HG02642 (cell line): ENCODE data around the gene NPHP1.
"Not testable (repeated sequence)": the region's sequence is repeated elsewhere in the genome, so short reads cannot be mapped to it uniquely, and the experiment has no call there.

Source experiments
- ATAC-seq: cut with Tn5 transposase; IDR thresholded peaks from one replicate; pipeline ENCODE4 v1.9.1; 2021; ENCODE audit warnings: mild to moderate bottlenecking; ENCODE audit not compliant: unreplicated experiment, poor library complexity

Gene NPHP1

DNA sequence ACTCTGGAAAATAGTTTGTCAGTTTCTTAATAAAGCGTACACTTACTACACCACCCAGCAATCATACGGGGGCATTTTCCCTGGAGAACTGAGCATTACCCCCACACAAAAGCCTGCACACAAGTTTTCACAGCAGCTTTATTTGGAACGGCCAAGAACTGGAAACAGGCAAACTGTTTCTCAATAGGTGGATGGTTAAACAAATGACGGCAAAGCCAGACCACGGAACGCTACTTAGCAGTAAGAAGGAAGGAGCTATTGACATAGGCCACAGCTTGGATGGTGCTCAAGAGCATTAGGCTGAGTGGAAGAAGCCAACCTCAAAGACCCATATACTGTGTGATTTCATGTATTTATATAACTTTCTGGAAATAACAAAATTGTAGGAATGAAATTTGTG lies 98.2 kb downstream of the NPHP1 start:
- no peak for ATAC-seq

DNA sequence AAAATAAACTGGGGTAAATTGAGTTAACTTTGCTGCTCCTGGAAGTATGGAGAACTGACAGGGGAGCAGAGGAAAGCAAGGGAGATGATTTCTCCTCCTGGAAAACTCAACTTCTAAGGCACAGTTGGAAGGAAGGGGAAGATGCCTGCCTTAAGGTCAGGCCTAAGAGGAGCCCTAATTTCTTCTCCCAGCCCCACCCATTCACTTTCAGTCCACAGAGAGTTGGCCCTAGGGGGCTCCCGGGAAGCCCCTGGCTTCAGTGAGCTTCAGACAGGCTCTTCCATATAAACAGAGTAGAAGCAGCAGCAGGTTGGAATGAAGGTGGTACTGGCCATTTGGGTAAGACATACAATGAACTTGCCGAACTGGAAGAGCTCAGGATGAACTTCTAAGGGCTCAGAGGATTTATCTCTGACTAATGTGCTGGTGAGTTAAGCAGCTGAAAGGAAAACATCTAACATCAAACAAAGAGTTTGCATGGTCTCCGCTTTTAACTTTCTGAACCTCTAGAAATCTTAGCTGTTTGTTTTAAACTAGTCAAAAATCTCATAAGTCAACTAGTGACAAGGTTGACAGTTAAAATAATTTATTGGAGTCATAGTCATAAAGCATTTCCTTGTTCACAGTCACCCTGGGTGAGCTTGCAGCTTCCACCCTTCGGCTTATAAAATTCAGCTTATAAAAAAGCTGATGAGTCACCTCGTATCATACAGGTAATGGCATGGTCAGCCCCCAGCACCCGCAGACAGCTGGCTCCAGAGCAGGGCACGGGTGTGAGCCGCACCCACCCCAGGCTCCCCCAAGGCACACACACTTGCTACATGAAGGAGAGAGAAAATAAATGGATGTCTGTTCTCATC lies 99.0 kb downstream of the NPHP1 start:
- ATAC-seq = no peak

DNA sequence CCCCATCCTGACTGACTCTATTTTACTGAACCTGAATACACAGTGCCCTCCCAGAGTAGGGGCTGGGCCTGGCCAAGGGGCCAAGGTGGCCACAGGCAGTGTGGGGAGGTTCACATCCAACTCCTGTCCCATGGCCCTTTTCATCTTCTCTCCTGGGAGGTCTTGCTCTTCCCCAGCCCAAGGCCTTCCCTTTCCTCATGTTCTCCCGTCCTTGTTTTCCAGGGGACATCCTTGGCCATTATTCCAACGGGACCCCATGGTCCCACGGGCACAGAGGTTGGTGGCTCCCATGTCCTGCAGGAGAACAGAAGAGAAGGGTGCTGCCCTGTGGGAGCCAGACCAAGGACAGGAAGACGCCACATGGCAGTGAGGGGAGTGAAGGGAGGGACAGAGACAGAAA lies 99.6 kb downstream of the NPHP1 start:
- no peak for ATAC-seq

DNA sequence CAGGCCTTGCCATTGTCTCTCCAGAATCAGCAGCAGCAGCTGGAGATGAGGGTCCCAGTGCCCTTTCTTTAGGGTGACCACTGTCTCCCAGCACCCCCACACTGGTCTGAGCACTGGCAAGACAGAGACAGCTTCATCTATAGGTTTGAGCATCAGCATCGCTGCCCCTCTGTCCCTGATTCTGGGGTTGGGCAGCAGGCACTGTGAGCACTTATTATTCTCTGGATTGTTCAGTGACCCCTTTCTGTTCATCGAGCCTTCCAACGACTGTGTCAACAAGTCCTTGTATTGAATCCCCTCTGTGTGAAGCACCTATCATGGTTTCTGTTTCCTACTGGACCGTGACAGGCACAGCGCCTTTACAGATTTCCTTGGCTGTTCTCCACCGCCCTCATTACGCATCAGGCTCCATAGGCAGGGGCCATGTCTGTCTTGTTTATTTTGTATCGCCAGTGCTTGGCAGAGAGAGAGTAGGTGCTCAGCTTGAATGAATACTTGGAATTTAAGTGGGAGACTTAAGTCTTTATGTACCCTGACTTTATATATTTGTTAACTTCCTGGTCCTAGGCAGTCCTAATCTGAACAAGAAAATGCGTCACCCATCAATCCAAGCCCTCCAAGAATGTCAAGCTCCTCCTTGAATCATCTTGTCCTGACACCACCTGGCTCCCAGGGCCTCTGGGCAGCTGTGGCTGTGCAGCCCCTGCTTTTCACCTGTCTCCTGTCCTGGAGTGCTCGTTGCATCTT lies 100.6 kb downstream of the NPHP1 start:
- no peak for ATAC-seq

DNA sequence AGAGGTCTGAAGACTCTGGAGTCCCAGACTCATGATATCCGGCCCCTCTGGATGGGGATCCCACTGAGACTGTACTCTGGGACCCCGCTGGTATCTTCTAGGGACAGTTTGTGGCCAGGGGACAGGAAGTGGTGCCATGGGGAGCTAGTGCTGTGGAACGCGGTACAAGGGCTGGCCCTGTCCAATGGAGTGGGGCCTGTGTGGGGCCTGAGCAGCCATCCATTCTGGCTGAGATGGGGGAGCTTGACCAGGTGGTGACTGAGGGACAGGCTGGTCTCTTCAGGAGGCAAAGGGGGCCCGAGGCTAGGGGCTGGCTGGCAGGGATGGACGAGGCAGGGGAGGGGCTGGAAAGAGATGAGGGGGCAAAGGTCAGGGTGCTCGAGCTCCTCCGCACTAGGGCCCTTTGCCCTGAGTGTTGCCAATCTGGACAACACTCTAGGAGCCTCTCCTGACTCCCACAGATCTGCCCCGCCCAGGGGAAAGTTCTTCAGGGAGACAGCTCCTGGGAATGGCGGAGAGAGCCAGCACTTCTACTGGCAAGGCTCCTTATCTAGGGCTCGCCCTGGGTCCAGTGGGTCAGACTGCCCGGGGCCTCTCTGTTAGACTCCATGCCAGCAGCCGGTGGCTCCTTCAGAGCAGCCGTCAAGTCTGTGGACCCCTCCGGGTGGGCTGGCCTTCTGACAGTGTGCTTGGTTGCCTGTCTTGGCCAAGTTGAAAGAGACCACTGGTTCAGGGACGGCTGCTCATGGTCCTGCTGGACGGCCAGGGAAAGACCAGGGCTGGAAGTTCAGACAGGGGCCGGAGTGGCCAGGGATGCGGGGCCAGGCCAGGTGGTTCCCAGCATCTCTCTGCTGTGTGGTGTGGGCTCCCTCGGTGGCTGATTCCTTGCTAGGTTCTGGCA lies 101.5 kb downstream of the NPHP1 start:
- ATAC-seq = no peak

DNA sequence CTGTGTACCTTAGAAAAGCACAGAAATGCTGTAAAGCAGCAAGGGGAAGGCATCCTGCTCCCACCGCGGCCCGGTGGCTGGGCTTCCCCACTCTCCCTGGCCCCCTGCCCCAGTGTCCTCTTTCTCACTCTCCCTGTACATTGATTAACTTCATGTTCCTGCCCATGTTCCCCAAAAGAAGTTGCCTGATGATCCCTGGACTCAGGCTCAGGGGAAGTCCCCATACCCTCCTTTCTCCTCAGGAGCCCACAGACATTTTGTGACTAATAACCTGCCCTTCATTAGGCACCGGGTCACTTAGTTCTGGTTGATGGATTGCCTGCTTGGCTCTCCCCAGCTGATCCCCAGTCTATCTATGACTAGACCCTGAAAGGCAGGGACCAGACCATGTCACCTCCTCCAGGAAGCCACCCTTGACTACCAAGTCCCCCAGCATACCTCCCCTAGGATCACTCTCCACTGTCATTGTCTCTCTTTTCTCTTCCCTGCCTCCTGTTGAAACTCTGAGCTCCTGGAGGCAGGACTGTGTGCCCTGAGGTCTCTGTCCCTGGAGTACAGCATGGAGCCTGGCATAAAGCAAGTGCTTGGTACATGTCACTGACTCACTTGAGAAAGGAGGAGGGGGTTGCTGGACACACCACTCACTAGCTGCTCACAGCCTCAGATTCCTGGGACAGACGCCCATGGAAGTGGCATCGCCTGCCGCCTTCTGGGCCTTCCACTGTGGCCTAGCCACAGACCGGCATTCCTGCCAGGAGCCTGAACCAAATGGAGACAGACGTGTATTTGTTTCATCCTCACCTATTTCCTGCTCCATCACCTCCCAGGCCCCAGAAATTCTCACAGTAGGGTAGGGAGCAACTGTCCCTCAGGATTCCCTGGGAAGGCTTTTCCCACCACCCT lies 102.7 kb downstream of the NPHP1 start:
- no peak for ATAC-seq

DNA sequence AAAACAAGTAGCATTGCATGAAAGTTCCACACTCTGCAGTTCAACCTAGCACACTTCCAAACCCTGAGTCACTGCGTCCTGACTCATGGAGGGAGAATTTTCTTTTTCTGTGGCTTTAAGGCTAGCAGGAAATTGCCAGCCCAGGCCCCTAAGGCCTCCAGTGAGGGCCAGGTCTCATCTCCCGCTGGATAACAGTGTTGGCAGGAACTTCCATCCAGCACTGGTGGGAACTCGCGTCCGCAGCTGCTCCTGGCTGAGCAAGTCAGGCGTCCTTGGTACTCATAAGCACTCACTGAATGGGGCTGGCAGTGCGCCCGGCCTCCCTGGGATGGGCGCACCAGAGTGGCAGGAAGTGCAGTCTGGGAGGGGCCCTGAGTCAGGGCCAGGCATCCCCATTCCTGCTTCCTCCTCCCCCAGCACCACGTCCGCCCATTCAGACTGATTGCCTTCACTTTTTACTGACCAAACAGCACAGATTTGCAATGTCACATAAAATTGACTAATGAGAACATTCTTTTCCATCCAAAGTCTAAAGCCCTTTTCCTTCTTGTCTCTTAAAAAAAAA lies 103.5 kb downstream of the NPHP1 start:
- no peak for ATAC-seq

DNA sequence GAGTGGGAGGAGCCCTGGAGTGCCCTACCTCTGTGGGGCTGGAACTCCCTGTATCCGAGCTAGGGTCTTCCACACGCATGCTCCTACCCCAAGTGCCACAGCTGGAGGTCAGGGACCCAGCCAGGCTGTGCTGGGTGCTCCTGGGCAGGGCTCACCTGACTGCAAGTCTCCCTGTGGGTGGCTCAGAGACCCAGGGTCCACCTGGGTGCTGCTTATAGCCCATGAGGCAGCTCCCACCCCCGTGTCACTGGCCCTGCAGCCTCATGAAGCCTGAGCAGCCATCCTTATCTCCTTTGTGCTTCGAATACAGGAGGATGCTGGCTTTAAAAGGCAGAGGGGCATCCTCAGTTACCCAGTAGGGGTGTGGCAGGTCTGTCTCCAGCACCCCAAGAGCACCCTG lies 103.9 kb downstream of the NPHP1 start:
- not testable (repeated sequence) for ATAC-seq

DNA sequence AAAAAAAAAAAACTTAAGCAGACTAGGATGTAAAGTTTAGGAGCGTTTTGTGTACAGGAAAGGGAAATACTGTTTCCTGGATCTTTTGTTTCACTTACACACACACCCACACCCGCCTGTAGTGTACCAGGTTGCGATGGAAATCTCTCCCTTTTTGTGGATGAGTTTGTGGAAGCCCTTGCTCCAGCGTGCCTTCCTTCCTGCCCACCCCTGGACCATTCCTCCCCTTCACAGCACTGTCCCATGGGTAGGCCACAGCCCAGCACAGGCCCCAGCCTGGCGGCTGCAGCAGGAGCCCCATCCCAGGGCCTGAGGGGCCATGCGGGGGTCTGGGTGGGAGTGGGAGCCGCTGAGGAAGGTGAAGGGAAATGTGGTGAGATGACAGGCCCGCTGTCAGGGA lies 104.3 kb downstream of the NPHP1 start:
- no peak for ATAC-seq

DNA sequence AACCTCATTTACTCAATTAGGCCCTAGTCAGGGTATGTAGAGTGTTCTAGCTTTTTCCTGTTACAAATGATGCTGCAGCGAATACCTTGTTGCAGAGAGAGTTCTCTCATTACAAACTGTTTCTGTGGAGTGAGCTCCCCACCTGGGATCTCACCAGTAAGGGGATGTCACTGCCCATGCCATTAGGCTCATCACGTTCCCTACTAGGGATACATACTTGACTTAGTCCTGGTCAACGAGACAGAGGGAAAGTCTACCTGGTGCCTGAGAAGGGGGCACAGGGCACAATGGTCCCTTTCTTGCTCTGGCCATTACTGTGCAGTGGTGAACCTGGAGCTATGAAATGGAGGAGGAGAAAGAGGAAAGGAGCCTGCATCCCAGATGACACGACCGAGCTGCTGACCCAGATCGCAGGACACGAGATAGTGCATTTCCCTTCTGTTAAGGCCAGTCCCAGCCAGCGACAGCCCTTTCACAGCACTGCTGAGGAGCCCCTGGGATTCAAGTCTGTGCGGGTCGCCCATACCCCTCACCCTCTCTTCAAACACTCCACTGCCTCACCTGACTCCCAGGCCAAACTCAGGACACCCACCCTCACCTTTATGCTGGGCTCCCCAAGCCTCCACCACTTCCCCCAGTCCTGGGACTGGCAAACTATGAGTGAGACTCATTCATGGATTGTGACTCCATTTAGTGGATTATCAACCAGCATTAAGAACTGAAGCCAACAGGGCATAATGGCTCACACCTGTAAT lies 105.2 kb downstream of the NPHP1 start:
- no peak for ATAC-seq

DNA sequence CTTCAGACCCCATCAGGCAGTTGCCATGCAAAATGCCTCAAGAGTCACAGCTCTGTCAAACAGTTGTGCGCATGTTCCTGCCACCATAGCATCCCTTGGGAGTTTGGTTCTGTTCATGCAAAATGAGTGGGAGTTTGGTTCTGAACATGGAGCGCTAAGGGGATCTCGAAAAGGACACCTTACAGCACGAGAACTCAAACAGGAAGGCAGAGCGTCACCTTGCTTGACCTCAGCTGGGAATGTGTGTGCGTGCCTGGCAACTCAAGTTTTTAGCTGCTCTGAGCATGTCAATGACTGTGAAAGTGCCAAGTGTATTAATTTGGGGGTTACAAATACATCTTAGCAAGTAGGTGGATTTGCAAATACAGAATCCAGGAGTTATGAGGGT lies 105.8 kb downstream of the NPHP1 start:
- no peak for ATAC-seq

DNA sequence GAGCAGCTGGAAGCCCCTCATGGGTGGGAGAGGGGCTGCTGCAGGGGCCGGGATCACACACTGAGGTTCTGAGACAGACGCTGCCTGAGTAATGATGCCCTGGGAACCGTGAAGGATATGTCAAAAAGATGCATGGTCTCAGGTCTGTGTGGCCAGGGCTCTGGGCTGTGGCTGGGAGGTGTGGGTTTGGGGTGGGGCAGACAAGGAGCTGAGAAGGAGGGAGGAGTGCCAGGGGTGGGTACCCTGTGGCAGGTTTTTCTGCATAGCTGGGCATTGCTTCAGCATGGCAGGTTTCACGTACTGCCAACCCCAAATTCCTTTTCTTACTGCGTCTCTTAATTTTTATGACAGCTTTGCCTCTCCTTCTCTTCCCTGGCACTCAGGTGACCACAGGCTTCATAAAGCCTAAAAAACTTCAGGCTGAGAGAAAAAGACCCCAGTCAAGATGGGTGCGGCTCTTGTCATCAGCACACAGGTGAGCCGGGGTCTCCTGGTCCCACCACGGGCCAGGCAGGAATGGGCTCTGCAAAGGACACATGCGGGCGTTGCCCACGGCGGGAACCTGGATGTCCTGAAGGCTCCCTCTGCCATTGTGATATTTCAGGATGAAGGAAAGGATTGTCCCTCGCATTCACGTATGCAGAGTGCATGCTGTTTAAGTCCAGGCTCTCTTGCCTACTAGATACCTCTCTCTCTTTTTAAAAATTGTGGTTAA lies 107.2 kb downstream of the NPHP1 start:
- no peak for ATAC-seq

DNA sequence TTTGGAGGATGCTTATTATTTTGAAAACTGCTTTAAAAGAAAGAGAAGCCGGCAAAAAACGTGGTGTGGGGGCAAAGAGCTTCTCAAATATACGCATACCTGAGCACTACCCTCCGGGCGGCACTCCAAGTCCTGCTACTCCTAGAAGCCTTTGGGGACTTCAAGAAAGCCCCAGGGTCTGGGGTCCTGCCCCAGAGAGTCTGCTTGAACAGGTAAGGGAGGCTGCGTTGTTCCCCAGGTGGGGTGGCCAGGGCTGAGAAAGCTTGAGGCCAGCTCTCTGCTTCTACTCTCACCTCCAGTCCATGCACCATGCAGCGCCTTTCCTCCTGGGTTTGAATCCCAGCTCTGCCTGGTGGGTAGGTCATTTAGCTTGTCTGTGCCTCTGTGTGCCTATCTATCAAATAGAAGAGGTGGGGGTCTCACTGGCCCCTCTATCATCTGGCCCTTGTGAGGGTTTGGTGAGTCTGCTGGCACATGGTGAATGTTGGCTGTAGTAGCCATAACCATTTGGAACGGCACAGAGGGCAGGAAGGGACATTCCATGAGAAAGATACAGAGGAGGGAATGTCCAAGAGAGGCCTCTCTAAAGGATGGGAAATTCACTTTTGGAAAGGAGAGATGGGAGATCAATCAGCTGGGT lies 108.7 kb downstream of the NPHP1 start:
- no peak for ATAC-seq

DNA sequence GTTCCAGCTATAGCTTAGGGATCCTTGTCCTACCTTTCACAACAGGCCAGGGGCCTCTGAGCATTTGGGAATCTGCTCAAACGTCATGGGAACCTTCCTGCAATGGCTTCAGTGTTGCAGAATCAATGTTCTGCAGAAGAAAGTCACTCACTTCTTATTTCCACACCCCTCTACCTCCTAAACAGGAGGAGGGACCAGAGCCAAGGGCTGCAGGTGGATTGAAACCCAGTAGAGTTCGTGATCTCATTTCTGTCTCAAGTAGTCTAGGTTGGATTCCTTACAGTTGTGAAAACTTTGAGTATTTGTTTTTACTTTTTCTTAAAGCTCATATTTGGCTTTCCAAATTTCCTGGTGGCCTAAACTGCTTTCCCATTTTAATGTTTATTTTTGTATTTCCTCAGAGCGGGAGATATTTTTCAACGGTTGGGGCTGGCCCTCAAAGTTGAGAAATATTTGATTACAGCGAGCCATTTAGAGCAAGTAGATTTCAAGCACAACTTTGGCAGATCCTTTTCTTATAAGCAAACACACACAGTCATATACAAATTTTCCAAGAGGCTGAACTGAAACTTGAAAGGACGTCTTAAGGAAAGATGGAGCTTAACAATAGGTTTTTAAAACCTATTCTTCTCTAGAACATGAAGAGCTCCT lies 109.8 kb downstream of the NPHP1 start:
- ATAC-seq = not testable (repeated sequence)

DNA sequence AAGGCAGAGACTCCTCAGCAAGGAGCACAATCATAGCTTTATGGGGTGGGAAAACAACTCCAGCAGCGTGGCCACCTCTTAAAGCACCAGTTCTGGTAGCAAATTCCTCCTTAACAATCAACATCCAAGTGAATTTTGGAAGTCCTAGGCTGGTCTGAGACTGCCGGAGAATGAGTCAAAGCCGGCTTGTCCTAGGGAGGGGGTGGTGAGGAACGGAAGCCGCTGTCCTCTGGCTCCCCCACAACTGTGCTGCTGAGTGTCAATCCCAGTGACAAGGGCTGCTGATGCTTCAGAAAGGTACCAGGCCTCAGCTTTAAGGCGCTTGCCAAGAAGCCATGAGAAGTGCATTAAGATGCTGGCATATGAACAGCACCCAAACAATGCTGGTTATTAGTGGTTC lies 110.9 kb downstream of the NPHP1 start:
- ATAC-seq = not testable (repeated sequence)

DNA sequence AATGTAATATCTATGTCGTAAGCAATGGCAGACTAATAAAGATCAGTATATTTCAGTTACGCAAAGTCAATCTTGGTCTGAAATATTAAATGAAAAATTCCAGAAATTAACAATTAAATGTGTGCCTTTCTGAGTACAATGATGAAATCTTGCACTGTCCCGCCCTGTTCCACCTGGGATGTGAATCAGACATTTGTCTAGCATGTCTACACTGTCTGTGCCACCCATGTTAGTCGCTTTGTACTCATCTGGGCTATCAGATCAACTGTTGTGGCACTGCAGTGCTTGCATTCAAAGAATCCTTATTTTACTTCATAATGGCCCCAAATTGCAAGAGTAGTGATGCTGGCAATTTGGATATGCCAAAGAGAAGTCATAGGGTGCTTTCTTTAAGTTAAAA lies 114.6 kb downstream of the NPHP1 start:
- not testable (repeated sequence) for ATAC-seq

DNA sequence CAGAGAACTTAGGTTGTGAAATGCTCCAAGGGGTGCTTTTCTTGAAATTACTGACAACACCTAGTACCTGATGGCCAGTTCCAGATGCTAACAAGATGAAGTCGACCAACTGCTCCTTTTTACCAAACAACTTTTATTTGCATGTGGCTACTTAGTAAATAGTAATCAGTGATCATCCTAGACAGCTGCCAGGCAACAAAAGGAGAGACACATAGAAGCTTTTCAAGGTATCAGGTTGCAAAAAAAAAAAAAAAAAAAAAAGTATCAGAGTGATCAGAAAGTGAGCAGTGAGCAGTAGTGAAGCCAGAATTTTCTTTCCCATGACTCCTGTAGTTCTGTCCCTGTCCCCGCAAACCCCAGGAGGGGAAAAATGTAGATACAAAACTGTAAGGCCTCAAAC lies 121.1 kb downstream of the NPHP1 start:
- not testable (repeated sequence) for ATAC-seq
